ENCODE data around the gene ATP1B4. TPM values are rescaled to one million over a fixed set of nuclear protein-coding genes. Genes with fewer than 3 reads are reported as not detected.

The ATP1B4 gene
- polyA plus RNA-seq, 1 experiment = not detected

- H3K27ac ChIP-seq (ENCODE audit: low read depth, low read length) = no peak overlapping the region
- ChIA-PET CTCF (interaction anchor here (1.5 kb wide), 1 partner anchor 105 kb away, joined by 3 read pairs; no protein-coding TSS in a partner anchor), POLR2A (no interaction called here)
- no peak overlapping the region for H3K4me3 ChIP-seq (ENCODE audit: low read depth, low read length)
- peak; percentile 30 for TF ChIP-seq CTCF (IDR thresholded peaks at IDR 0.05; ENCODE audit: low read depth, low read length)
- H3K27me3 ChIP-seq (ENCODE audit: control insufficient read depth, insufficient read depth, low read length) = no peaks in the 10 kb centered on the region
- DNase-seq (ENCODE audit: low read depth, low spot score) = no peak
- H3K9me3 ChIP-seq (ENCODE audit: control insufficient read depth, insufficient read depth, low read length) = no peaks in the 10 kb centered on the region
Measured at GRCh38 chrX:120380699-120381098, 18.8 kb downstream of the ATP1B4 start.

- POLR2A ChIA-PET = no interaction called here
- H3K27me3 ChIP-seq (ENCODE audit: control insufficient read depth, insufficient read depth, low read length) = no peaks in the 10 kb centered on the region
- CTCF ChIA-PET = no interaction called here
- H3K9me3 ChIP-seq (ENCODE audit: control insufficient read depth, insufficient read depth, low read length) = no peaks in the 10 kb centered on the region
- DNase-seq (ENCODE audit: low read depth, low spot score) = no peak
- no peak overlapping the region for H3K4me3 ChIP-seq (ENCODE audit: low read depth, low read length)
- no peak for TF ChIP-seq CTCF (IDR thresholded peaks at IDR 0.05; ENCODE audit: low read depth, low read length)
- H3K27ac ChIP-seq (ENCODE audit: low read depth, low read length) = no peak overlapping the region
Measured at GRCh38 chrX:120401301-120401700, 39.4 kb downstream of the ATP1B4 start.

- Histone ChIP-seq H3K27me3 (ENCODE audit: control insufficient read depth, insufficient read depth, low read length) (no peaks in the 10 kb centered on the region), H3K9me3 (ENCODE audit: control insufficient read depth, insufficient read depth, low read length) (no peaks in the 10 kb centered on the region), H3K4me3 (ENCODE audit: low read depth, low read length) (no peak overlapping the region), H3K27ac (ENCODE audit: low read depth, low read length) (no peak overlapping the region)
- no peak for DNase-seq (ENCODE audit: low read depth, low spot score)
- TF ChIP-seq CTCF (IDR thresholded peaks at IDR 0.05; ENCODE audit: low read depth, low read length) = no peak
- ChIA-PET CTCF (no interaction called here), POLR2A (no interaction called here)
Measured at GRCh38 chrX:120402369-120402768, 40.5 kb downstream of the ATP1B4 start.

- Histone ChIP-seq H3K27me3 (ENCODE audit: control insufficient read depth, insufficient read depth, low read length) (no peaks in the 10 kb centered on the region), H3K27ac (ENCODE audit: low read depth, low read length) (no peak overlapping the region), H3K9me3 (ENCODE audit: control insufficient read depth, insufficient read depth, low read length) (no peaks in the 10 kb centered on the region), H3K4me3 (ENCODE audit: low read depth, low read length) (no peak overlapping the region)
- no peak for DNase-seq (ENCODE audit: low read depth, low spot score)
- CTCF ChIA-PET = no interaction called here
- TF ChIP-seq CTCF (IDR thresholded peaks at IDR 0.05; ENCODE audit: low read depth, low read length) = no peak
- POLR2A ChIA-PET = no interaction called here
Measured at GRCh38 chrX:120406638-120407037, 44.7 kb downstream of the ATP1B4 start.

GRCh38 chrX:120408168-120408567, 46.3 kb downstream of the ATP1B4 start:
- ChIA-PET CTCF (no interaction called here), POLR2A (no interaction called here)

More at GRCh38 chrX:120408168-120408567, 46.3 kb downstream of the ATP1B4 start:
- H3K27ac ChIP-seq (ENCODE audit: low read depth, low read length) = no peak overlapping the region
- no peaks in the 10 kb centered on the region for H3K9me3 ChIP-seq (ENCODE audit: control insufficient read depth, insufficient read depth, low read length)
- H3K4me3 ChIP-seq (ENCODE audit: low read depth, low read length) = no peak overlapping the region
- no peak for DNase-seq (ENCODE audit: low read depth, low spot score)
- no peak for TF ChIP-seq CTCF (IDR thresholded peaks at IDR 0.05; ENCODE audit: low read depth, low read length)
- H3K27me3 ChIP-seq (ENCODE audit: control insufficient read depth, insufficient read depth, low read length) = no peaks in the 10 kb centered on the region
